ENCODE results near the gene NOC4L.

Gene NOC4L

GRCh38 chr12:132158677-132159554, 14.7 kb downstream of the NOC4L start:
- no peak for DNase-seq

GRCh38 chr12:132159555-132160003, 15.3 kb downstream of the NOC4L start:
- no peak for DNase-seq

- no peak for DNase-seq
Measured at GRCh38 chr12:132160016-132160415, 15.8 kb downstream of the NOC4L start.

GRCh38 chr12:132160601-132161035, 16.4 kb downstream of the NOC4L start:
- no peak for DNase-seq

- peak in 1 of 2 donors; percentile 13 for DNase-seq
Measured at GRCh38 chr12:132161036-132161781, 17.0 kb downstream of the NOC4L start.

- DNase-seq: no peak
Measured at GRCh38 chr12:132161796-132162507, 17.7 kb downstream of the NOC4L start.

GRCh38 chr12:132162508-132163031, 18.3 kb downstream of the NOC4L start:
- peak in 1 of 2 donors; percentile 37 for DNase-seq

- no peak for DNase-seq
Measured at GRCh38 chr12:132163041-132163910, 19.0 kb downstream of the NOC4L start.

- DNase-seq: no peak
Measured at GRCh38 chr12:132163911-132164288, 19.6 kb downstream of the NOC4L start.

- no peak for DNase-seq
Measured at GRCh38 chr12:132164426-132164825, 20.2 kb downstream of the NOC4L start.

GRCh38 chr12:132165584-132165983, 21.3 kb downstream of the NOC4L start:
- no peak for DNase-seq

GRCh38 chr12:132166093-132166492, 21.8 kb downstream of the NOC4L start:
- no peak for DNase-seq

- DNase-seq: no peak
Measured at GRCh38 chr12:132166801-132167591, 22.7 kb downstream of the NOC4L start.

- no peak for DNase-seq
Measured at GRCh38 chr12:132167611-132168310, 23.5 kb downstream of the NOC4L start.

GRCh38 chr12:132168311-132169031, 24.2 kb downstream of the NOC4L start:
- no peak for DNase-seq

- DNase-seq: no peak
Measured at GRCh38 chr12:132169376-132169775, 25.1 kb downstream of the NOC4L start.

GRCh38 chr12:132170094-132170636, 25.9 kb downstream of the NOC4L start:
- DNase-seq: no peak

- no peak for DNase-seq
Measured at GRCh38 chr12:132170637-132171292, 26.5 kb downstream of the NOC4L start.

All from CD4-positive, alpha-beta T cell treated with Interleukin-1 beta for 1 hour (primary cell).